SK-N-SH treated with all-trans-retinoic acid at 6 μM for 48 hours (cell line): ENCODE data around the gene ARAP1.

Source experiments
- ATAC-seq: fragments of 200-7000 bp; cut with Tn5 transposase; 3 replicates; pipeline ENCODE4 v1.9.1; 2020; ENCODE audit warnings: mild to moderate bottlenecking, moderate library complexity
- ARNTL ChIP-seq: fragments of 450-650 bp; formaldehyde crosslinking; IDR thresholded peaks from 2 replicates; pipeline ENCODE4 v1.5.0; 2020; ENCODE audit warnings: low read depth, mild to moderate bottlenecking, moderate library complexity, borderline replicate concordance
- BACH2 ChIP-seq: fragments of 250-450 bp; sonication (Bioruptor Pico); IDR thresholded peaks from 2 replicates; pipeline ENCODE4 v1.9.0; 2021; ENCODE audit warnings: mild to moderate bottlenecking, borderline replicate concordance
- CREB5 ChIP-seq: fragments of 250-450 bp; sonication (Bioruptor Pico); IDR thresholded peaks from 2 replicates; pipeline ENCODE4 v1.5.1; 2020; ENCODE audit warnings: low read depth, mild to moderate bottlenecking, moderate library complexity
- CSDC2 ChIP-seq: fragments of 250-450 bp; sonication (Bioruptor Pico); IDR thresholded peaks from 2 replicates; pipeline ENCODE4 v1.5.0; 2020; ENCODE audit warnings: mild to moderate bottlenecking, moderate library complexity
- ESRRG ChIP-seq: fragments of 250-450 bp; sonication (Bioruptor Pico); IDR thresholded peaks from 2 replicates; pipeline ENCODE4 v1.6.1; 2021; ENCODE audit warnings: mild to moderate bottlenecking
- GLIS3 ChIP-seq: fragments of 250-450 bp; sonication (Bioruptor Pico); IDR thresholded peaks from 2 replicates; pipeline ENCODE4 v1.5.0; 2020; ENCODE audit warnings: mild to moderate bottlenecking, moderate library complexity
- ISL1 ChIP-seq: fragments of 250-450 bp; sonication (Bioruptor Pico); IDR thresholded peaks from 2 replicates; pipeline ENCODE4 v2.1.2; 2022; ENCODE audit warnings: mild to moderate bottlenecking, moderate library complexity
- OSR1 ChIP-seq: fragments of 250-450 bp; sonication (Bioruptor Pico); IDR thresholded peaks from 2 replicates; pipeline ENCODE4 v1.8.0; 2022; ENCODE audit warnings: moderate library complexity, mild to moderate bottlenecking, inconsistent platforms
- PATZ1 ChIP-seq: fragments of 250-450 bp; sonication (Bioruptor Pico); IDR thresholded peaks from 2 replicates; pipeline ENCODE4 v1.8.0; 2020; ENCODE audit warnings: mild to moderate bottlenecking, moderate library complexity, borderline replicate concordance
- POU6F1 ChIP-seq: fragments of 250-450 bp; sonication (Bioruptor Pico); IDR thresholded peaks from 2 replicates; pipeline ENCODE4 v1.8.0; 2021; ENCODE audit warnings: low read depth, mild to moderate bottlenecking, moderate library complexity, borderline replicate concordance
- PPARA ChIP-seq: fragments of 250-450 bp; sonication (Bioruptor Pico); IDR thresholded peaks from 2 replicates; pipeline ENCODE4 v1.5.0; 2020; ENCODE audit warnings: mild to moderate bottlenecking, borderline replicate concordance
- SNAI2 ChIP-seq: fragments of 250-450 bp; sonication (Bioruptor Pico); IDR thresholded peaks from 2 replicates; pipeline ENCODE4 v1.5.0; 2020; ENCODE audit warnings: mild to moderate bottlenecking, moderate library complexity
- TCF4 ChIP-seq: fragments of 250-450 bp; sonication (Bioruptor Pico); IDR thresholded peaks from 2 replicates; pipeline ENCODE4 v1.8.0; 2021; ENCODE audit warnings: mild to moderate bottlenecking, moderate library complexity, borderline replicate concordance
- TOX ChIP-seq: fragments of 250-450 bp; sonication (Bioruptor Pico); IDR thresholded peaks from 2 replicates; pipeline ENCODE4 v1.8.0; 2021; ENCODE audit warnings: mild to moderate bottlenecking, moderate library complexity, borderline replicate concordance
- ZFP3 ChIP-seq: fragments of 250-450 bp; sonication (Bioruptor Pico); IDR thresholded peaks from 2 replicates; pipeline ENCODE4 v1.5.0; 2020; ENCODE audit warnings: mild to moderate bottlenecking, moderate library complexity
- ZFP30 ChIP-seq: fragments of 450-650 bp; formaldehyde crosslinking; IDR thresholded peaks from 2 replicates; pipeline ENCODE4 v1.5.0; 2022; ENCODE audit warnings: mild to moderate bottlenecking, moderate library complexity
- ZNF565 ChIP-seq: fragments of 450-650 bp; formaldehyde crosslinking; conservative IDR thresholded peaks from 2 replicates; pipeline ENCODE4 v1.5.0; 2020; ENCODE audit warnings: low read depth, mild to moderate bottlenecking, moderate library complexity
- ZNF70 ChIP-seq: fragments of 450-650 bp; formaldehyde crosslinking; IDR thresholded peaks from 2 replicates; pipeline ENCODE4 v1.5.0; 2020; ENCODE audit warnings: mild to moderate bottlenecking, moderate library complexity
- ZNF8 ChIP-seq: fragments of 450-650 bp; formaldehyde crosslinking; IDR thresholded peaks from 2 replicates; pipeline ENCODE4 v1.5.0; 2020; ENCODE audit warnings: mild to moderate bottlenecking, moderate library complexity

ARAP1 gene

GRCh38 chr11:72743321-72744221 is 8.6 kb downstream of the ARAP1 start:
- ATAC-seq, result no peak
- TF ChIP-seq CREB5 (CRISPR knock-in tag) (no peak), OSR1 (CRISPR knock-in tag) (no peak), GLIS3 (CRISPR knock-in tag) (no peak), ARNTL (no peak), ZFP30 (CRISPR knock-in tag) (no peak), POU6F1 (CRISPR knock-in tag) (no peak), PATZ1 (CRISPR knock-in tag) (no peak), ISL1 (CRISPR knock-in tag) (no peak), PPARA (CRISPR knock-in tag) (no peak), CSDC2 (CRISPR knock-in tag) (no peak), BACH2 (CRISPR knock-in tag) (no peak), TCF4 (CRISPR knock-in tag) (no peak), ZNF565 (CRISPR knock-in tag) (no peak), TOX (CRISPR knock-in tag) (no peak), ZFP3 (no peak)

- TF ChIP-seq GLIS3 (CRISPR knock-in tag) (no peak), CSDC2 (CRISPR knock-in tag) (no peak), BACH2 (CRISPR knock-in tag) (no peak)
Measured at GRCh38 chr11:72742513-72743320, 9.5 kb downstream of the ARAP1 start.

GRCh38 chr11:72741849-72742512 is 10.2 kb downstream of the ARAP1 start:
- TF ChIP-seq ZNF70 (no peak), CSDC2 (CRISPR knock-in tag) (no peak), ZFP30 (CRISPR knock-in tag) (no peak), ZNF565 (CRISPR knock-in tag) (no peak), POU6F1 (CRISPR knock-in tag) (no peak), GLIS3 (CRISPR knock-in tag) (no peak), PPARA (CRISPR knock-in tag) (no peak), ESRRG (CRISPR knock-in tag) (no peak), PATZ1 (CRISPR knock-in tag) (no peak), OSR1 (CRISPR knock-in tag) (no peak), ARNTL (no peak), SNAI2 (CRISPR knock-in tag) (no peak), ZNF8 (no peak), BACH2 (CRISPR knock-in tag) (no peak)
- ATAC-seq, result no peak

More at GRCh38 chr11:72742513-72743320, 9.5 kb downstream of the ARAP1 start:
- no peak for ATAC-seq
